Osteoblast (primary cell): ENCODE measurements around the gene PCDH9. TPM values are rescaled to one million over a fixed set of nuclear protein-coding genes. Genes with fewer than 3 reads are reported as not detected.

Experiments used
- DNase-seq: peaks from one replicate; pipeline ENCODE4 v3.0.0; 2011; ENCODE audit warnings: low spot score, mixed read lengths; ENCODE audit not compliant: insufficient read length; ENCODE audit errors: missing footprints
- H2AFZ ChIP-seq: 2 replicates; pipeline ENCODE4 v1.6.0; 2011; ENCODE audit warnings: mild to moderate bottlenecking, low read length
- H3K27ac ChIP-seq: 2 replicates; pipeline ENCODE4 v1.5.1; 2011; ENCODE audit warnings: mild to moderate bottlenecking, low read depth, low read length, moderate library complexity
- H3K27me3 ChIP-seq: 2 replicates; pipeline ENCODE4 v1.6.0; 2012; ENCODE audit warnings: mild to moderate bottlenecking, control low read depth, inconsistent platforms, low read length, moderate library complexity; ENCODE audit not compliant: insufficient read depth
- H3K36me3 ChIP-seq: 2 replicates; pipeline ENCODE4 v1.5.1; 2011; ENCODE audit warnings: mild to moderate bottlenecking, low read length, control low read depth, moderate library complexity; ENCODE audit not compliant: insufficient read depth
- H3K4me1 ChIP-seq: 2 replicates; pipeline ENCODE4 v1.5.1; 2011; ENCODE audit warnings: mild to moderate bottlenecking, low read length, control low read depth, moderate library complexity; ENCODE audit not compliant: insufficient read depth
- H3K4me2 ChIP-seq: 2 replicates; pipeline ENCODE4 v1.6.0; 2011; ENCODE audit warnings: mild to moderate bottlenecking, low read length; ENCODE audit not compliant: insufficient read depth
- H3K4me3 ChIP-seq: fragments of 200-600 bp; sonication (generic); 3 replicates; pipeline ENCODE4 v1.5.1; 2012; ENCODE audit warnings: mild to moderate bottlenecking, low read length, inconsistent platforms; ENCODE audit not compliant: insufficient read depth
- H3K79me2 ChIP-seq: 2 replicates; pipeline ENCODE4 v1.6.0; 2012; ENCODE audit warnings: mild to moderate bottlenecking, low read length, control low read depth, inconsistent platforms; ENCODE audit not compliant: insufficient read depth
- H3K9me3 ChIP-seq: 2 replicates; pipeline ENCODE4 v1.5.1; 2011; ENCODE audit warnings: low read depth, low read length, control low read depth
- H4K20me1 ChIP-seq: 2 replicates; pipeline ENCODE4 v1.6.0; 2012; ENCODE audit warnings: mild to moderate bottlenecking, low read length, control low read depth; ENCODE audit not compliant: insufficient read depth
- CTCF ChIP-seq: IDR thresholded peaks from 2 replicates; pipeline ENCODE4 v1.5.1; 2011; ENCODE audit warnings: mild to moderate bottlenecking, low read depth, low read length, moderate library complexity; ENCODE audit errors: extremely low read depth
- total RNA-seq: library from RNA; depleted of rRNA; stranded (reverse); fragments of >200 nt; gene quantifications from 2 replicates; pipeline ENCODE4 v1.2.3, GENCODE V29; 2012

Gene PCDH9
- total RNA-seq, 1 donor = 1.1 TPM

GRCh38 chr13:66402066-66402465, 828.1 kb downstream of the PCDH9 start:
- Histone ChIP-seq H3K79me2 (no peaks in the 10 kb centered on the region), H2AFZ (no peak overlapping the region), H3K4me2 (no peak overlapping the region), H4K20me1 (no peaks in the 10 kb centered on the region), H3K9me3 (no peaks in the 10 kb centered on the region), H3K4me1 (peaks cover 17% of the 10 kb centered on the region), H3K4me3 (no peak overlapping the region), H3K36me3 (no peaks in the 10 kb centered on the region), H3K27ac (no peak overlapping the region), H3K27me3 (no peaks in the 10 kb centered on the region)
- no peak for DNase-seq
- no peak for TF ChIP-seq CTCF

- Histone ChIP-seq H3K27ac (no peak overlapping the region), H3K4me1 (peaks cover under 1% of the 10 kb centered on the region), H3K4me3 (no peak overlapping the region), H3K9me3 (no peaks in the 10 kb centered on the region), H4K20me1 (no peaks in the 10 kb centered on the region), H3K36me3 (no peaks in the 10 kb centered on the region), H2AFZ (no peak overlapping the region), H3K27me3 (no peaks in the 10 kb centered on the region), H3K4me2 (no peak overlapping the region), H3K79me2 (no peaks in the 10 kb centered on the region)
- no peak for TF ChIP-seq CTCF
- DNase-seq = no peak
Observed at GRCh38 chr13:66400292-66400691, 829.8 kb downstream of the PCDH9 start.

- H3K4me3 ChIP-seq = no peak overlapping the region
- DNase-seq = no peak
- no peaks in the 10 kb centered on the region for H3K27me3 ChIP-seq
- H3K4me2 ChIP-seq = no peak overlapping the region
- H3K27ac ChIP-seq = no peak overlapping the region
- H3K79me2 ChIP-seq = no peaks in the 10 kb centered on the region
- H4K20me1 ChIP-seq = no peaks in the 10 kb centered on the region
- H3K36me3 ChIP-seq = no peaks in the 10 kb centered on the region
- TF ChIP-seq CTCF = no peak
- no peaks in the 10 kb centered on the region for H3K4me1 ChIP-seq
- no peaks in the 10 kb centered on the region for H3K9me3 ChIP-seq
- H2AFZ ChIP-seq = no peak overlapping the region
Observed at GRCh38 chr13:66399873-66400272, 830.3 kb downstream of the PCDH9 start.

- Histone ChIP-seq H3K4me2 (no peak overlapping the region), H3K4me1 (no peaks in the 10 kb centered on the region), H2AFZ (no peak overlapping the region), H3K27ac (no peak overlapping the region), H3K36me3 (no peaks in the 10 kb centered on the region), H3K27me3 (no peaks in the 10 kb centered on the region), H3K79me2 (no peaks in the 10 kb centered on the region), H3K4me3 (no peak overlapping the region), H3K9me3 (no peaks in the 10 kb centered on the region), H4K20me1 (no peaks in the 10 kb centered on the region)
- no peak for DNase-seq
- no peak for TF ChIP-seq CTCF
Observed at GRCh38 chr13:66397133-66397532, 833.0 kb downstream of the PCDH9 start.
